ENCODE data around the gene SEC14L3.

SEC14L3 gene

GRCh38 chr22:30471616-30472318, at the start of gene SEC14L3:
SEC14L3 (minus strand) TSS chr22:30472017; CDS start chr22:30471958, 59 bp downstream.
- no peak for TF ChIP-seq CTCF (conservative IDR thresholded peaks at IDR 0.05; ENCODE audit: low read depth, low read length)
- no peak within 1 kb of the TSS for H3K4me3 ChIP-seq (ENCODE audit: low read depth, low read length)
- no peak for DNase-seq (ENCODE audit: low read depth)

GRCh38 chr22:30519842-30520425, 48.1 kb upstream of the SEC14L3 start:
- DNase-seq (ENCODE audit: low read depth) = no peak
- no peak overlapping the region for H3K4me3 ChIP-seq (ENCODE audit: low read depth, low read length)
- no peak for TF ChIP-seq CTCF (conservative IDR thresholded peaks at IDR 0.05; ENCODE audit: low read depth, low read length)

GRCh38 chr22:30516731-30517130, 44.9 kb upstream of the SEC14L3 start:
- no peak overlapping the region for H3K4me3 ChIP-seq (ENCODE audit: low read depth, low read length)

GRCh38 chr22:30516273-30516672, 44.5 kb upstream of the SEC14L3 start:
- no peak overlapping the region for H3K4me3 ChIP-seq (ENCODE audit: low read depth, low read length)
- DNase-seq (ENCODE audit: low read depth) = no peak

More at GRCh38 chr22:30516731-30517130, 44.9 kb upstream of the SEC14L3 start:
- no peak for DNase-seq (ENCODE audit: low read depth)
- no peak for TF ChIP-seq CTCF (conservative IDR thresholded peaks at IDR 0.05; ENCODE audit: low read depth, low read length)

GRCh38 chr22:30514252-30514651, 42.4 kb upstream of the SEC14L3 start:
- no peak for TF ChIP-seq CTCF (conservative IDR thresholded peaks at IDR 0.05; ENCODE audit: low read depth, low read length)
- DNase-seq (ENCODE audit: low read depth) = no peak
- no peak overlapping the region for H3K4me3 ChIP-seq (ENCODE audit: low read depth, low read length)

More at GRCh38 chr22:30516273-30516672, 44.5 kb upstream of the SEC14L3 start:
- no peak for TF ChIP-seq CTCF (conservative IDR thresholded peaks at IDR 0.05; ENCODE audit: low read depth, low read length)

- no peak for TF ChIP-seq CTCF (conservative IDR thresholded peaks at IDR 0.05; ENCODE audit: low read depth, low read length)
- H3K4me3 ChIP-seq (ENCODE audit: low read depth, low read length) = no peak overlapping the region
- DNase-seq (ENCODE audit: low read depth) = no peak
Measured at GRCh38 chr22:30513462-30513861, 41.6 kb upstream of the SEC14L3 start.

- TF ChIP-seq CTCF (conservative IDR thresholded peaks at IDR 0.05; ENCODE audit: low read depth, low read length) = no peak
Measured at GRCh38 chr22:30511911-30512310, 40.1 kb upstream of the SEC14L3 start.

More at GRCh38 chr22:30511911-30512310, 40.1 kb upstream of the SEC14L3 start:
- H3K4me3 ChIP-seq (ENCODE audit: low read depth, low read length) = no peak overlapping the region
- no peak for DNase-seq (ENCODE audit: low read depth)
